ENCODE results near the gene SLC41A1.
A peak's percentile ranks its signal among the peaks of the same experiment; 100 is the strongest.

The SLC41A1 gene

DNA sequence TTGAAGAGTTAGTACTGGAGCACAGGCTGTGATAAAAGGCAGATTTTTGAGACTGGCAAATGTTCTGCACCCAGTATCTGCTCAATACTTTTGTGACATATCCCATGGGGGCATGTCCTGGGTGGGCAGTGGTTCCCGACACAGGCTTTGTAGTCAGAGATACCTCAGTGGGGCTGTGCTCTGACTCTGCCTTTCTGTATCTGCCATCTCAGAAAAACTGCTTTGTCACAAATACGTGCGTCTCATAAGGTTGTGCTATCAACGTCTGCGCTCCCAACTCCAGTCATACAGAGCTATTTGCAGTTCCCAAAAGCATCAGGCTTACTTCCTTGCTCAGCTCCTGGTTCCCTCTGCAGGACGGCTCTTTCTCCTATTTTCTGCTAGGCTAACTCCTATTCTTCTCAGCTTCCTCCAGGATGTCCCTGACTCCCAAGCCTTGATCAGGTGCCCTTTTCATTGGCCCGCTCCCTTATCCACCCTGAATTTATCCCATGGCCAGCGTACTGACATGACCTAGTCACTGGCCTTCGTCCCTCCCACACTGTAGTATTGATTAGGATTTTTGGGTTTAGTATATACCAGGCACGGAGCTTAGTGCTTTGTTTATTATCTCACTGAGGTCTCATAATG lies 25.6 kb downstream of the SLC41A1 start:
- no peak for DNase-seq (ENCODE audit: low spot score)

- DNase-seq (ENCODE audit: low spot score), result no peak
Observed at GRCh38 chr1:205786601-205787000, 26.4 kb downstream of the SLC41A1 start.

DNA sequence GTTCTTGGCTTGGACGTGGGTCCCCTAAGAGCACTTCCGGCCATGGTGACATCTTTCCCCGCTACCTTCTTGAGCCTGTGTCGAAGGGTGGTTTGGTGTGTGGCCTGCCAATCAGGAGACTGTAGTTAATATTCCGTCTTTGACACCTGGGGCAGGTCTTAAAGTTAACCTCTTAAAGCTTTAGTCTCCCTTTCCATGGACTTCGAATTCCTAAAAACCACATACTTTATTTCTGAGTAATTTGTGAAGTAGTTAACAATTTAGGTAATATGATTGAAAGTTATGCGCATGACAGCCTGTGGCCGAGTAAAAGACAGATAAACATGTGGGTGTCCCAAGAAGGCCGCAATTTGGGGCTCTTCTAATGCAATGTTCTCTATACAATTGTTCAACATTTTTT lies 27.6 kb downstream of the SLC41A1 start:
- DNase-seq (ENCODE audit: low spot score), result no peak

GRCh38 chr1:205783904-205784303 lies 29.1 kb downstream of the SLC41A1 start:
- DNase-seq (ENCODE audit: low spot score), result no peak

GRCh38 chr1:205783433-205783795 lies 29.6 kb downstream of the SLC41A1 start:
- DNase-seq (ENCODE audit: low spot score), result no peak

DNA sequence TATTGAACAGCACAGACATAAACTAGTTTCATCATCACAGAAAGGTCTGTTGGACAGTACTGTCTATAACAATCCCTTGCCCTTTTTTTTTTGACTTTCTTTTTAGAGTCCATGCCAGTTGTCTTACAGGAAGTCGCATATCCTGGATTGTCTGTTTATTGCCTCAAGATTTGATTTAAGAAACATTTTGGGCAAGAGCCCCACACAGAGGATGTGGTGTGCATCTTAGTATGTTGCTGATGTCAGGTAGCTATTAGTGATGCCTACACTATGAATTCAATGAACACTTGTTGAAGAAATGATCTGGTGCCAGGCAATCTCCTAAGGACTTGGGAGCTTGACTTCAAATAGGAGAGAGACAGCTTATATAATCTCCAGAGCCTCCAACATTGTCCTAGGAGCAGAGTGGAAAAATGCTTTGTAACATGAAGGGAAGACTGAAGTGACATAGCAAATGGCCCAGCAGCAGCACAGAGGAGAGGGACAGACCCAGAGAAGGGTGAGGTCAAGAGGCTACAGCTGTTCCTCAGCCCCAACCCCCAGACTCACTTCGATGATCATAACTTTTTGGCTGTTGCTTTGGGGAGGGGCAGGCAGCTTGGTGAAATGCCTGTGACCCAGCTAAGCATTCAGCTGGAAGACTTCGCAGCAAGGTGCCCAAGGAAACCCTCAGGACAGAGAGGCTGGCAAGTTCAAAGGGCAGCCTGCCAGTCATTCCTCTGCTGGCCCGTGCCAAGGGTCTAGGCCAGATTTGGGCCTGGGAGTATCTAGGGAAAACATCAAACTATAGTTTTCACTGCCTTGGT lies 30.2 kb downstream of the SLC41A1 start:
- no peak for DNase-seq (ENCODE audit: low spot score)

GRCh38 chr1:205780335-205780734 lies 32.7 kb downstream of the SLC41A1 start:
- DNase-seq (ENCODE audit: low spot score), result no peak

DNA sequence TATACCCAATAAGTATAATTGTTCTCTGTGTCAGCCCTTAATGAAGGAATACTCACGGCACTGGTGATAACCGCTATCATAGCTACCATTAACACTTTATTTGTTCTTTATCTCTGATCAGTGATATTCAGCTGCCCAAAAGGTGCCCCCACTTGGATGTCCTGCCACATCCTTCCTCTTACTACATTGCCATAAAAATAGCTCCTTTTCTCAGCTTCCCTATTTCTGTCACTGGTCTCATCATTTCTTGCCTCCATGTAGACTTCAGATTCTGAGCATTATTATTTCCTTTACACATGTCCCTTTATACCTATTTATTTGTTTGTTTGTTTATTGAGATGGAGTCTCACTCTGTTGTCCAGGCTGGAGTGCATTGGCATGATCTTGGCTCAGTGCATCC lies 35.0 kb downstream of the SLC41A1 start:
- DNase-seq (ENCODE audit: low spot score), result no peak

DNA sequence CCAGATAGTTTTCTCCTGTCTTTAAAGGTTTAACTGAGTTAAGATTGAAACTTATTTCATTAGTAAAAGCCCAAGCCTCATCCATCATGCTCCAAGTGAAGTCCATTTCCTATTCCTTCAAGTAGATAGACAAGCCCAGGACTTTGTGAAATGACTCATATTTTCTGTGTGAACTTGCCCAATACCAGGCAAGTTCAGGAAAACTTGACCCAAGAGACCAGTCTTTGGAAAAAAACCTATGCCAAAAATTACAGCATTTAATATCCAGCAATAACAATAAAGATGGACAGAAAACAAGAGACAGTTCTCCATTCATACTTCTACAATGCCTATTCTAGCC lies 37.3 kb downstream of the SLC41A1 start:
- DNase-seq (ENCODE audit: low spot score), result no peak

GRCh38 chr1:205775015-205775716 lies 37.8 kb downstream of the SLC41A1 start, which contains the start of gene RAB29:
RAB29 (minus strand) TSS chr1:205775482; CDS start chr1:205774956, 526 bp downstream.
- DNase-seq (ENCODE audit: low spot score), result peak; percentile 90

DNA sequence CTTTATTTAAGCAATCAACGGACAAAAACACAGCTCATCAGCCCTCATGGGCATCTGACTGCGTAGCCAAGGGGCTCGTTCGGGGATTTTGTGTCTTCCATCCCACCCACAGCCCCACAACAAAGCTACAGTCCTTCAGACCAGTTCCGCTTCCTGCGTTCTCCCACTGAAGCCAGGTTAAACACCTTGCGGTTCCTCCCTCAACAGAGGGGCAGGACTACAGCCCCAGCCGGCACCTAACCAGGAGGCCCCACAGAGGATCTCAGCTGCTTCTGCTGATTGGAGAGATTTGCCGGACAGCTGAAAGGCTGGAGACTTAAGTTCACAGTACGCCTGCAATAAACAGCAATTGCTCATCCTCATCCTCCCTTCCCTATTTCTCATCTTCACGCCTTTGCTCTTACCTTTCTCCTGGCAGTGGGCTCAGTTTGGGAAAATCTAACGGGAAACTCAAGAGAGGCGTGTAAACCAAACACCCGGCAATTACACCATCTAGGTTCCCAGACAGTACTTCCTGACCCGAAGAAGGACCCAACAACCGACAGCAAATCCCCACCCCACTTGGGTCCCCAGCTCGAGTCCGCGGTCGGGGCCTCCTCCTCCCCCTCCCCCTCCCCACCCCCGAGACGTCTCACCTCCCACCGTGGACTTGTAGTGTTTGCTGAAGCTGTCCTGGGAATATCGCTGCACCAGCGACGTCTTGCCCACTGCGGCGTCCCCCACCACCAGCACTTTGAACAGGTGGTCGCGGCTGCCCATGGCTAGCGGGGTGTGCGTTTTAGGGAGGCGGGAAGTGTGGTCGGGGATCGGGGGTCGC lies 38.6 kb downstream of the SLC41A1 start:
- DNase-seq (ENCODE audit: low spot score), result peak; percentile 41

DNA sequence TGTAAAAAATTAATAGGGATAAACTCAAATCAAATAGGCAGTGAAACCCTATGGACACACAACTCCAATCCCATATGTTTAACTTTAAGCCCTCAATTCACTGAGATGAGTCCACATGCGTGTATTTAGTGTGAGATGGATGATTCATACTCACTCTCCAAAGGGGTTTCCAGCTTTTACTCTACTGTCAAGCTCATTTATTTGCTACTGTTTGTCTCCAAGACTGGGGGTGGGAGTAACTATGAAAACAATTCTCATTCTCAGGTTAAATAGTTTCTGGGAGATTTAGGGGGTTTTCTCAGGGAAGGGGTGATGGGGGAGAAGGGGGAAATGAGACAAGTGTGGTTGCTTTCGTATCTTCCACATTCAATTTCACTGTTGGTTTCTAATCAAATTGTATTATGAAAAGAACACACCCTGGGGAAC lies 40.4 kb downstream of the SLC41A1 start:
- peak; percentile 24 for DNase-seq (ENCODE audit: low spot score)

DNA sequence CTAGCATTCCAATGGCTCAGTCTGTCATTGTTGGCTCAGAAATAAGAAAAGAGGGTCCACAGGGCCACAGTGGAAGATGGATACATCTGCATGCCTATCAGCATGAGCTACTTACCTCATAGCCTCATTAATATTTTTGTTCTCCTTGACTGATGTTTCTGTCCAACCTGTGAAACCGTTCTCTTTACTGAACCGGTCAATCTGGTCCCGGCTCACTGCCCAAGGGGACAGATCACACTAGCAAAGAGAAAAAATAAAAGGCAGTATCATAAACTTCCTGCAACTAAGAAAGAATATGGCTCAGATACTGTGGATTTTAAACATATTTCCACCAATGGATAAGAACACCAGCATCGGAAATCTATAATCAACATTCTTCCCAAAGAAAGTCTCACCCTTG lies 42.4 kb downstream of the SLC41A1 start:
- DNase-seq (ENCODE audit: low spot score), result no peak

DNA sequence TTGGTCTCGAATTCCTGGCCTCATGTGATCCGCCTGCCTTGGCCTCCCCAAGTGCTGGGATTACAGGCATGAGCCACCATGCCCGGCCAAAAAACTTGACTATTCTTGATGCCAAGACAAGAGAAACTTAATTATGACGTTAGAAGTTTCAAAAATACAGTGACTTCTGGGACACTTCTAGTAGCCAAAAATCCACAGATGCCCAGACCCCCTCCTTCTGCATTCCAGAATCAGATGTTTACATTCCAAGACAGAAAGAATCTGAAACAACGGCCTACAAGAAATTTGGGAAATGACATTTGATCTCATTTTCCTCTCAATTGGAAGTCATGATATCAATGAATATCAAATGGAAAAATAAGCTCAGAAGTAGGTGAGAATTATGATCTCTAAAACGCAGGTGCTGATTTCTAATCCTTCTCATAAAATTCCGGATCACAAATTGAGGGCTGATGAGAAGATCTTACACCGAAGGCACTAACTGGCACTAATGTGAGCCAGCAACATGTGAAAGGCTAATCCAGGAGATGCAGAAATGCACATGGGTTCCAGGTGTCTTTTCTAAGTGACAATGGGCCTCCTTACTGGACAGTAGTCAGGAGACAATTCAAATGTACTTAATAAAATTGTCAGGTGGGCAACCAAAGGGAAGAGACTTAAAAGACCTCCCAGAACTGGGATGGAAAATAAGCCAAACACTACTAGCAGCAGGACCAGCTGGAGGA lies 43.2 kb downstream of the SLC41A1 start:
- no peak for DNase-seq (ENCODE audit: low spot score)

DNA sequence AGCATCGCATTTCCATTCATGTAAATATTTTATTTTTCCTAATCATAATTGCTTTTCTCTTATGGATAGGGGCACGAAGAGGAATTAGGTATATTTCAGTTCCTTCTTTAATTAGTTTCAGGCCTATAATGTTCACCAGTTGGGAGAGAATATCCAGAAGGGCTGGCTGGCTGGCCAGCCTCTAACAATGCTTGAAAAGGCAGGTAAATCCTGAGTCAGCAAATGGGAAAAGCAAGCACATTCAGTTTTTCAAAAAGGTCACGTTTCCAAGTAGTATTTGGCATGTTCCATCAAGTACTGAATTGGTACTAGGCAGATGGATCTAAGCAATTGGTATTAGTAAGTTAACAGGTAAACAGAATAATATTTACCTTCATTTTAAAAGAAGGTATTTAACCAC lies 45.8 kb downstream of the SLC41A1 start:
- DNase-seq (ENCODE audit: low spot score), result no peak

DNA sequence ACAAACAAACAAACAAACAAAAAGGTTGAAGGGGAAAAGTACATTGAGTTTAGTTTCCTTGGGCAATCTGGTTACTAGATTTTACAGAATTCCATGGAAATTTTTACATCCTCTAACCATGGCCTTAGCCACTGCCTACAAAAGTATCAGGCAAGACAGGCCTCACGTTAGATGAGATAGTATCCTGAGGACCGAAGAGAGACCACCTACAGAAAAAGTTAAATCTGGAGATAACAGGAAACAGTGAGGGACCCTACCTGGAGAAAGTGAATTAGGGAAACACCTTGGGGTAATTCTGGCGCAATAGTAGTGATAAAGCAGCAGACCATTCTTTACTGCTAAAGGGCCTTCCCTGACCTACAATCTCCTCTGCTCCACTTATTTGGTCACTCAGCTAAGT lies 46.4 kb downstream of the SLC41A1 start:
- no peak for DNase-seq (ENCODE audit: low spot score)

GRCh38 chr1:205766038-205766437 lies 47.0 kb downstream of the SLC41A1 start:
- no peak for DNase-seq (ENCODE audit: low spot score)

GRCh38 chr1:205764578-205764977 lies 48.4 kb downstream of the SLC41A1 start:
- DNase-seq (ENCODE audit: low spot score), result no peak

- DNase-seq (ENCODE audit: low spot score), result no peak
Observed at GRCh38 chr1:205763980-205764379, 49.0 kb downstream of the SLC41A1 start.

DNA sequence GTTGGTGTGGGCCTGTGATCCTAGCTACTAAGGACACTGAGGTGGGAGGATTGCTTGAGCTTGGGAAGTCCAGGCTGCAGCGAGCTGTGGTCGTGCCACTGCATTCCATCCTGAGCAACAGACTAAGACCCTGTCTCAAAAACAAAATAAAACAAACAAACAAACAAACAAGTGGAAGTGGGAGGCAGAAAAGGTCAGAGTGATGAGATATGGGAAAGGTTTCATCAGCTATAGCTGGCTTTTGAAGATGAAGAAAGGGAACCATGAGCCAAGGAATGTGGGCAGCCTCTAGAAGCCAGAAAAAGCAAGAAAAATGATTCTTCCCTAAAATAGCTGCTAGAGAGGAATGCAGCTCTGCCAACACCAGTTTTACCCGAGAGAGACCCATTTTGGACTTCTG lies 52.4 kb downstream of the SLC41A1 start:
- no peak for DNase-seq (ENCODE audit: low spot score)

GRCh38 chr1:205756552-205756951 lies 56.4 kb downstream of the SLC41A1 start:
- no peak for DNase-seq (ENCODE audit: low spot score)

DNA sequence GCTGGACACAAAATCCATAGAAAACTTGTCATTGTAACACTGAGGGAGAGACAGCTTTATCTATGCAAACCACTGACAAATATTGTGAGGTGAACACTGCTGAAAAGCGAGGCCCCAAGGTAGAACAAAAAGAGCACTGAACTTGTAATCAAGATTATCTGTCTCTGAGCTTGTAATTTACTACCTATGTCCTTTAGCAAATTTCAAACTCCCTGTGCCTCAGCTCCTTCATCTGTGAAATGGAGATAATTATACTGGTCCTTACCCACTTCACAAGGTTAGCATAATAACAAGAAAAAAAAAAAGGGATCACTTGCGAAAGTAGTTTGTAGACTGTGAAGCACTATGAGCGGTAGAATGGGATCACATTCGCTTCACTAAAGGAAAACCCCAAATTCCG lies 58.1 kb downstream of the SLC41A1 start:
- no peak for DNase-seq (ENCODE audit: low spot score)

Measured in CD4-positive, alpha-beta T cell treated with Interleukin-2 at 100 ng/mL for 4 hours (primary cell).